HL-60/S4 treated with phorbol 12-myristate 13-acetate at 8.2 ng/mL for 4 days and 3 days (cell line): ENCODE results near the gene F2R.
"Not testable (repeated sequence)": the region's sequence is repeated elsewhere in the genome, so short reads cannot be mapped to it uniquely, and the experiment has no call there.

ENCODE experiments used
- in situ Hi-C: fragments of 300-500 bp; cut with MboI; formaldehyde crosslinking; loops from 2 replicates; pipeline ENCODE4 v1.15.0; 2022; ENCODE audit warnings: low sequenced_read_pairs

F2R gene

GRCh38 chr5:76717222-76718083 is 1.5 kb downstream of the F2R start:
- in situ Hi-C loops: no loop called here

DNA sequence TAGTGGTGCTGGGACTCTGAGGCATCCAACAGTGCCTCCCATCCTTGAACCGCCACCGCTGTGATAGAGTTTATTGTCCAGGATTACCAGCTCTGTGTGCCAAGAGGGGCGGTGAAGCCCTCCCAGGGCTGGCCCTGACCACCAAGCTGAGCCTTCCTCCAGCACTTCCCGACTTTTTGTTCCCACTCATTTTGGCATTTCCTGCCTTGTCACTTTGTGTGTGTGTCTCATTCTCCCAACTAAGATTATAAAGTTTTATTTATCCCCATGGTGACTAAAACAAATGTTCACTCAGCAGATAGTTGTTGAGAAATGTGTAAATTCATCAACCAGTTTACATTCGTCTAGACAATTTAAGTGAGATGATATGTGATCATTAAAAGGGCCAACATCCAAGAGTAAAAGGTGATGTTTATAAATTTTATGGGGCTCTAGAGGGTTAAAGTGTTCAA is 2.5 kb downstream of the F2R start:
- in situ Hi-C loops: no loop called here

- in situ Hi-C loops: no loop called here
Measured at GRCh38 chr5:76718880-76719279, 3.0 kb downstream of the F2R start.

- in situ Hi-C loops: no loop called here
Measured at GRCh38 chr5:76720988-76721569, 5.2 kb downstream of the F2R start.

GRCh38 chr5:76723266-76723665 is 7.3 kb downstream of the F2R start:
- in situ Hi-C loops: no loop called here

DNA sequence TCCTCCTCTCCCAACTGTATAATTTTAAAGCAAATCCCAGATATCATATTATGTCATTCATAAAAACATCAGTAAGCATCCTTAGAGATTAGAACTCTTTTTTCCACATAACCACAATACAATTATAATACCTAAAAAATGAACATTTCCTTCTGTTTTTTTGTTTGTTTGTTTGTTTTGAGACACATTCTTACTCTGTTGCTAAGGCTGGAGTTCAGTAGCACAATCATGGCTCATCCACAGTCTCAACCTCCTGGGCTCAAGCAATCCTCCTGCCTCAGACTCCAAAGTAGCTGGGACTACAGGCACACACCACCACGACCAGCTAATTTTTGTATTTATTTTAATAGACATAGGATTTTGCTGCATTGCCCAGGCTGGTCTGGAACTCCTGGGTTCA is 8.0 kb downstream of the F2R start:
- in situ Hi-C loops: no loop called here

GRCh38 chr5:76724871-76725270 is 8.9 kb downstream of the F2R start:
- in situ Hi-C loops: no loop called here

DNA sequence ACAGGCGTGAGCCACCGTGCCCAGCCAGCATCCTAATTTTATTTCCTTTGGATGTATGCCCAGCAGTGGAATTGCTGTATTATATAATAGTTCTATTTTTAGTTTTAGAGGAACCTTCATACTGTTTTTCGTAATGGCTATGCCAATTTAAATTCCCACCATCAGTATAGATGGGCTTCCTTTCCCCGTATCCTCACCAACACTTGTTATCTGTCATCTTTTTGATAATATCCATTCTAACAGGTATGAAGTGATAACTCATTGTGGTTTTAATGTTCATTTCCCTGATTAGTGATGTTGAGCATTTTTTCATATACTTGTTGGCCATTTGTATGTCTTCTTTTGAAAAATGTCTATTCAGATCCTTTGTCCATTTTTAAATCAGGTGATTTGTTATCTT is 13.0 kb downstream of the F2R start:
- in situ Hi-C loops: no loop called here

DNA sequence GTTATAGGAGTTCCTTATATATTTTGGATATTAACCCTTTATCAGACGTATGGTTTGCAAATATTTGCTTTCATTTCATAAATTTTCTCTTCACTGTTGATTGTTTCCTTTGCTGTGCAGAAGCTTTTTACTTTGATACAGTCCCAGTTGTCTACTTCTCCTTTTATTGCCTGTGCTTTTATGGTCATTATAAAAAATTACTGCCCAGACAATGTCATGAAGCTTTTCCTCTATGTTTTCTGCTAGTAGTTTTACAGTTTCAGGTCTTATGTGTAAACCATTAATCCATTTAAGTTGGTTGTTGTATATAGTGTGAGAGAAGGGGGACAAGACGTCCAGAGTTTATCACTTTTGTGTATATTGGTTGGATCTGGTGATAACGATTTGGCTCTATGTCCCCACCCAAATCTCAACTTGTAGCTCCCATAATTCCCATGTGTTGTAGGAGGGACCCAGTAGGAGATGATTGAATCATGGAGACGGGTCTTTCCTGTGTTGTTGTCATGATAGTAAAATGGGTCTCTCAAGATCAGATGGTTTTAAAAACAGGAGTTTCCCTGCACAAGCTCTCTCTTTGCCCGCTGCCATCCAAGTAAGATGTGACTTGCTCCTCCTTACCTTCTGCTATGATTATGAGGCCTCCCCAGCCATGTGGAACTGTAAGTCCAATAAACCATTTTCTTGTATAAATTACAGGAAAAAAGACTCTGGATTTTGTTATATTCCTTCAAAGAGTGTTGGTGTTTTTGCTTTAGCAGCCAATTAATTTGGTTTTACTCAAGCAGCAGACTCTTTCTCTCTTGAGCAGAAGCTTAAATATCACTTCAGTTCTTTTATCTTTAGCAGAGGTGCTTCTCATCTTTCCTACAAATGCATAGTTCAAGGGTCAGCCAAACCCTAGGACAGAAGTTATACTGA is 13.7 kb downstream of the F2R start:
- in situ Hi-C loops: no loop called here

GRCh38 chr5:76732405-76733048 is 16.6 kb downstream of the F2R start:
- in situ Hi-C loops: no loop called here

DNA sequence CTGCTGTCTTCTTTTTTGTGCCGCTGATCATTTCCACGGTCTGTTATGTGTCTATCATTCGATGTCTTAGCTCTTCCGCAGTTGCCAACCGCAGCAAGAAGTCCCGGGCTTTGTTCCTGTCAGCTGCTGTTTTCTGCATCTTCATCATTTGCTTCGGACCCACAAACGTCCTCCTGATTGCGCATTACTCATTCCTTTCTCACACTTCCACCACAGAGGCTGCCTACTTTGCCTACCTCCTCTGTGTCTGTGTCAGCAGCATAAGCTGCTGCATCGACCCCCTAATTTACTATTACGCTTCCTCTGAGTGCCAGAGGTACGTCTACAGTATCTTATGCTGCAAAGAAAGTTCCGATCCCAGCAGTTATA is 17.1 kb downstream of the F2R start:
- in situ Hi-C loops: no loop called here

GRCh38 chr5:76735762-76736545 is 20.0 kb downstream of the F2R start:
- in situ Hi-C loops: no loop called here

GRCh38 chr5:76736679-76737556 is 21.0 kb downstream of the F2R start:
- in situ Hi-C loops: no loop called here

DNA sequence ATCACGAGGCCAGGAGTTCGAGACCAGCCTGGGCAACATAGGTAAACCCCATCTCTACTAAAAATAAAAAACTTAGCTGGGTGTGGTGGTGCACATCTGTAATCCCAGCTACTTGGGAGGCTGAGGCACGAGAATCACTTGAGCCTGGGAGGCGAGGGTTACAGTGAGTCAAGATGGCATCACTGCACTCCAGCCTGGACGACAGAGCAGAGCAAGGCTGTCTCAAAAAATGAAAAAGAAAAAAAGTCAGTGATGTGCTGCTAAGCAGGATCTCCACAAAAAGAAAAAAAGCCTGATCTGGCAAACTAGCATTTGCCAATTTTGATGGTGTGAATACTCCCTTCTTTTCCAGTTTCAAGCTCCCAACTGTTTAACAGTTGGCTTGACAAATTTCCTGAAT is 21.9 kb downstream of the F2R start:
- in situ Hi-C loops: no loop called here

DNA sequence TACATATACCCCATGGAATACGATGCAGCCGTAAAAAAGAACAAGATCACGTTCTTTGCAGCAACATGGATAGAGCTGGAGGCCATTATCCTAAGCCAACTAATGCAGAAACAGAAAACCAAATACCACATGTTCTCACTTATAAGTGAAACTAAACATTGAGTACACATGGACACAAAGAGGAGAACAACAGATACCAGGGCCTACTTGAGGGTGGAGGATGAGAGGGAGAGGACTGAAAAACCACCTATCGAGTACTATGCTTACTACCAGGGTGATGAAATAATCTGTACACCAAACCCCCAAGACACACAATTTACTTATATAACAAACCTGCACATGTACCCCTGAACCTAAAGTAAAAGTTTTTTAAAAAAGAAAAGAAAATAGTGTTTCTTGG is 25.6 kb downstream of the F2R start:
- in situ Hi-C loops: not testable (repeated sequence)

- in situ Hi-C loops: no loop called here
Measured at GRCh38 chr5:76742583-76742982, 26.7 kb downstream of the F2R start.

DNA sequence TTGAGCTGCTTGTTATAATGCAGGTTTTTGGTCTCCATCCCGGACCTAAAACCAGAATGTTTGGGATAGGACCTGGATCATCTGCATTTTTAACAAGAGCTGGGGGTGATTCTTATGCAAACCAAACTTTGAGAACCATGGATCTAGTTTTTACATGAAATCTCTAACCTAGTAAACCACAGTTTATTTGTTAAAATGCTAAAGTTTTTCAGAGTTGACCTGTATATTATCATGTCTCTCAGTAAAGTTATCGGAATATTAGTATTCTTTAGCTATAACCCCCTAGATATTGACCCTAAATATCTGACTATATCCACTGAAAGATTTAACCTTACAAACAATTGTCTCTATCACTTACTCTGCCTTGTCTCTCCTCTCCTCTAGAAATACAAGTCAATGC is 28.7 kb downstream of the F2R start:
- in situ Hi-C loops: no loop called here

DNA sequence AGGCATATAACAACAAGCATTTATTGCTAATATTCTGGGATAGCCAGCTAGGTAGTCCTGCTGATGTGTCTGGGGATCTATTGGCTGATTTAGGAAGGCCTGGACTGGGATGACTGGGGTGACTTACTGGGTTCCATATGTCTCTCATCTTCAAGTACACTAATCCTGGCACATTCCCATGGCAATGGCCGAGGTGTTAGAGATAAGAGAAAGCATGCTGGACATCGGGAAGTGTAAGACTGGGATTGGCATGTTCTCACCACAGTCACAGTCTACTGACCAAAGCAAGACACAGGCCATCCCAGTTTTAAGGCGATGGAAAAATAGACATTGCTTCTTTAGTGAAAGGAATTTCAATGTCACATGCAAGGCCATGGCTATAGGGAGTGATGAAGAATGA is 29.7 kb downstream of the F2R start:
- in situ Hi-C loops: no loop called here

- in situ Hi-C loops: no loop called here
Measured at GRCh38 chr5:76746677-76747076, 30.8 kb downstream of the F2R start.
